K562 (cell line): ENCODE measurements around the gene TSTD1. TPM values are rescaled to one million over a fixed set of nuclear protein-coding genes. Genes with fewer than 3 reads are reported as not detected.
A peak's percentile ranks its signal among the peaks of the same experiment; 100 is the strongest.

Experiments used
- DEAF1 ChIP-seq: fragments of 450-650 bp; formaldehyde crosslinking; IDR thresholded peaks from 2 replicates; pipeline ENCODE4 v1.4.0; 2020; ENCODE audit warnings: mild to moderate bottlenecking, moderate library complexity
- ETV5 ChIP-seq: sonication (generic); formaldehyde crosslinking; IDR thresholded peaks from 2 replicates; pipeline ENCODE4 v1.4.0; 2020; ENCODE audit warnings: low read depth, mild to moderate bottlenecking, missing genetic modification reagents
- FUS ChIP-seq: fragments of 200-400 bp; formaldehyde crosslinking; optimal IDR thresholded peaks from 2 replicates; pipeline ENCODE3; 2017; ENCODE audit warnings: low read depth, low read length
- HEY1 ChIP-seq: fragments of 250-450 bp; sonication (Bioruptor Pico); IDR thresholded peaks from 2 replicates; pipeline ENCODE4 v1.5.0; 2020; ENCODE audit warnings: mild to moderate bottlenecking, moderate library complexity, borderline replicate concordance
- HNRNPL ChIP-seq: fragments of 200-400 bp; formaldehyde crosslinking; IDR thresholded peaks from 2 replicates; pipeline ENCODE4 v1.6.1; 2017; ENCODE audit warnings: low read depth, mild to moderate bottlenecking, low read length
- MTA1 ChIP-seq: fragments of 450-650 bp; IDR thresholded peaks from 2 replicates; pipeline ENCODE4 v1.6.1; 2017; ENCODE audit warnings: borderline replicate concordance
- MTF1 ChIP-seq: fragments of 250-450 bp; sonication (Bioruptor Pico); IDR thresholded peaks from 2 replicates; pipeline ENCODE4 v1.9.0; 2021; ENCODE audit warnings: moderate library complexity, mild to moderate bottlenecking, inconsistent platforms, borderline replicate concordance
- NCOA2 ChIP-seq, 2 experiments: fragments of 450-650 bp; IDR thresholded peaks; 2 replicates each; pipeline ENCODE4 v1.6.1; 2018; ENCODE audit warnings: mild to moderate bottlenecking in 2 of 2, moderate library complexity in 1 of 2; ENCODE audit not compliant: partially characterized antibody in 2 of 2
- NFXL1 ChIP-seq: fragments of 450-650 bp; formaldehyde crosslinking; IDR thresholded peaks from 2 replicates; pipeline ENCODE4 v1.4.0; 2021; ENCODE audit warnings: mild to moderate bottlenecking
- SETDB1 ChIP-seq: IDR thresholded peaks from one replicate; pipeline ENCODE4 v1.6.1; 2012; ENCODE audit warnings: low read length, control low read depth, inconsistent platforms
- SMARCC2 ChIP-seq: fragments of 450-650 bp; IDR thresholded peaks from 2 replicates; pipeline ENCODE4 v1.6.1; 2017; ENCODE audit warnings: antibody characterized with exemption, moderate library complexity, mild to moderate bottlenecking, low read depth
- XRCC4 ChIP-seq: IDR thresholded peaks from one replicate; pipeline ENCODE4 v1.6.1; 2011; ENCODE audit not compliant: insufficient read depth, insufficient read length; ENCODE audit errors: extremely low read depth
- ZBED1 ChIP-seq: IDR thresholded peaks from 2 replicates; pipeline ENCODE4 v1.6.1; 2014
- ZFX ChIP-seq: sonication (generic); formaldehyde crosslinking; IDR thresholded peaks from 2 replicates; pipeline ENCODE4 v1.8.0; 2022; ENCODE audit warnings: mild to moderate bottlenecking, missing genetic modification reagents, moderate library complexity
- ZKSCAN1 ChIP-seq: fragments of 150-350 bp; IDR thresholded peaks from 2 replicates; pipeline ENCODE4 v1.6.1; 2016; ENCODE audit warnings: low read depth, low read length
- ZMIZ1 ChIP-seq, 2 experiments: fragments of 150-350 bp in 1 of 2; IDR thresholded peaks; 2 replicates each; pipeline ENCODE4 v1.6.1; 2012 to 2016; ENCODE audit warnings: low read depth in 2 of 2, low read length in 2 of 2, mild to moderate bottlenecking in 1 of 2, moderate library complexity in 1 of 2
- ZNF184 ChIP-seq: sonication (generic); formaldehyde crosslinking; IDR thresholded peaks from 2 replicates; pipeline ENCODE4 v1.5.0; 2020; ENCODE audit warnings: missing genetic modification reagents
- ZNF431 ChIP-seq: sonication (generic); formaldehyde crosslinking; IDR thresholded peaks from 2 replicates; pipeline ENCODE4 v1.8.0; 2022; ENCODE audit warnings: mild to moderate bottlenecking, missing genetic modification reagents
- polyA plus RNA-seq, 8 experiments: library from polyadenylated mRNA; depleted of rRNA in 4 of 8; stranded (reverse) in 5 of 8; unstranded in 3 of 8; fragments of >200 nt; fragmentation: Nextera tagmentation in 2 of 8; fragmentation: Illumina TruSeq in 1 of 8; extraction: Ambion mirVana in 2 of 8; extraction: Trizol in 1 of 8; gene quantifications; 2 replicates each; pipeline versions ENCODE4 v1.2.1 to v1.2.3, GENCODE V29; 2011 to 2014; ENCODE audit warnings: inconsistent platforms in 1 of 8, missing spikeins in 1 of 8
- total RNA-seq, 7 experiments: library from RNA; depleted of rRNA in 6 of 7; stranded (reverse); fragments of >200 nt in 6 of 7; fragmentation: Illumina TruSeq in 2 of 7; extraction: Trizol in 2 of 7; gene quantifications; 2 replicates each; pipeline versions ENCODE4 v1.2.1 to v1.2.3, GENCODE V29; 2011 to 2021; ENCODE audit warnings: low replicate concordance in 1 of 7
- TF ChIP-seq, protein P1 (sequence below), 2 experiments: IDR thresholded peaks; 2 replicates each; pipeline ENCODE4 v1.6.1; 2012; ENCODE audit warnings: improper control_type of control experiment in 2 of 2, low read depth in 2 of 2, low read length in 2 of 2, borderline replicate concordance in 1 of 2

The TSTD1 gene
- total and polyA plus RNA-seq, 9 of the 15 experiments (the other 6 are each of a cell fraction or from before 2014, with no cell fraction given): 0.23 to 0.53 TPM; not detected in 7

DNA sequence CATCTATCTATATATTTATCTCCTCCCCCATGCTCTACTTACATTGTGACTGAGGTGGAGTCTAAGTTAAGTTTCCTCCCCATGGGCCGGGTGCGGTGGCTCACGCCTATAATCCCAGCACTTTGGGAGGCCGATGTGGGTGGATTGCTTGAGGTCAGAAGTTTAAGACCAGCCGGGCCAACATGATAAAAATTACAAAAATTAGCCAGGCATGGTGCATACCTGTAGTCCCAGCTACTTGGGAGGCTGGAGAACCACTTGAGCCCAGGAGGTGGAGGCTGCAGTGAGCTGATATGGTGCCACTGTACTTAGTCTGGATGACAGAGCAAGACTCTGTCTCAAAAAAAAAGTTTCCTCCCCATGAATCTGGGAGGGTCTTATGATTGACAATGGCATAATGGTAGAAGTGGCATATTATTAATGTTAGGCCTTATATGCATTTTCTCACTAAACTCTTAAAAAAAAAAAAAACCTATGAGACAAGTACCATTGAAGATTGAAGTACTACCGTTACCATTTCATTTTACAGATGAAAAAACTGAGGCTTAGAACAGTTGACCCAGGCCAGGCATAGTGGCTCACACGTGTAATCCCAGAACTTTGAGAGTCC lies 29.1 kb downstream of the TSTD1 start (continued):
- TF ChIP-seq XRCC4 (no peak), SETDB1 (no peak), DEAF1 (no peak), MTA1 (no peak), ZBED1 (no peak), HNRNPL (0 out of 2 replicates have a peak, but pooled peaks have one; percentile 30), MTF1 (CRISPR knock-in tag) (no peak), FUS (no peak), HEY1 (CRISPR knock-in tag) (no peak), ZNF431 (no peak), ZKSCAN1 (no peak), ZMIZ1 (IDR thresholded peaks at IDR 0.05; ENCODE audit: low read depth in 2 of 2, low read length in 2 of 2) (peak in 1 of 2 experiments; percentile 77; a peak in 2 of 4 replicates), ETV5 (CRISPR knock-in tag) (no peak), NFXL1 (no peak), NCOA2 (IDR thresholded peaks at IDR 0.05; ENCODE audit: partially characterized antibody in 2 of 2) (peak; percentile 61 to 66), ZFX (CRISPR knock-in tag) (no peak), SMARCC2 (peak; percentile 78), ZNF184 (CRISPR knock-in tag) (no peak)
- TF ChIP-seq, protein P1, sequence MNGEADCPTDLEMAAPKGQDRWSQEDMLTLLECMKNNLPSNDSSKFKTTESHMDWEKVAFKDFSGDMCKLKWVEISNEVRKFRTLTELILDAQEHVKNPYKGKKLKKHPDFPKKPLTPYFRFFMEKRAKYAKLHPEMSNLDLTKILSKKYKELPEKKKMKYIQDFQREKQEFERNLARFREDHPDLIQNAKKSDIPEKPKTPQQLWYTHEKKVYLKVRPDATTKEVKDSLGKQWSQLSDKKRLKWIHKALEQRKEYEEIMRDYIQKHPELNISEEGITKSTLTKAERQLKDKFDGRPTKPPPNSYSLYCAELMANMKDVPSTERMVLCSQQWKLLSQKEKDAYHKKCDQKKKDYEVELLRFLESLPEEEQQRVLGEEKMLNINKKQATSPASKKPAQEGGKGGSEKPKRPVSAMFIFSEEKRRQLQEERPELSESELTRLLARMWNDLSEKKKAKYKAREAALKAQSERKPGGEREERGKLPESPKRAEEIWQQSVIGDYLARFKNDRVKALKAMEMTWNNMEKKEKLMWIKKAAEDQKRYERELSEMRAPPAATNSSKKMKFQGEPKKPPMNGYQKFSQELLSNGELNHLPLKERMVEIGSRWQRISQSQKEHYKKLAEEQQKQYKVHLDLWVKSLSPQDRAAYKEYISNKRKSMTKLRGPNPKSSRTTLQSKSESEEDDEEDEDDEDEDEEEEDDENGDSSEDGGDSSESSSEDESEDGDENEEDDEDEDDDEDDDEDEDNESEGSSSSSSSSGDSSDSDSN (IDR thresholded peaks at IDR 0.05; ENCODE audit: borderline replicate concordance in 1 of 2, low read depth in 2 of 2, low read length in 2 of 2): 0 out of 4 replicates have a peak, but pooled peaks of 1 of the 2 experiments have one; percentile 64
